CD4-positive, alpha-beta T cell treated with Interleukin-15 for 4 hours (primary cell): ENCODE data around the gene HNRNPH1.

ENCODE experiments used
- DNase-seq: peaks from one replicate; pipeline ENCODE4 v3.0.0-alpha.2; 2020; ENCODE audit warnings: low spot score

HNRNPH1 gene

GRCh38 chr5:179603308-179603707 is 20.2 kb downstream of the HNRNPH1 start:
- no peak for DNase-seq

GRCh38 chr5:179601871-179602625 is 21.4 kb downstream of the HNRNPH1 start:
- DNase-seq: no peak

GRCh38 chr5:179599973-179600372 is 23.5 kb downstream of the HNRNPH1 start:
- DNase-seq: no peak

GRCh38 chr5:179599566-179599965 is 23.9 kb downstream of the HNRNPH1 start:
- no peak for DNase-seq

- no peak for DNase-seq
Measured at GRCh38 chr5:179599100-179599499, 24.4 kb downstream of the HNRNPH1 start.

- DNase-seq: no peak
Measured at GRCh38 chr5:179596421-179596820, 27.1 kb downstream of the HNRNPH1 start.

- no peak for DNase-seq
Measured at GRCh38 chr5:179595916-179596315, 27.6 kb downstream of the HNRNPH1 start.

GRCh38 chr5:179588166-179588565 is 35.3 kb downstream of the HNRNPH1 start:
- no peak for DNase-seq

- DNase-seq: no peak
Measured at GRCh38 chr5:179585941-179586401, 37.5 kb downstream of the HNRNPH1 start.

- DNase-seq: no peak
Measured at GRCh38 chr5:179577286-179577960, 46.0 kb downstream of the HNRNPH1 start.

GRCh38 chr5:179572386-179572785 is 51.1 kb downstream of the HNRNPH1 start:
- DNase-seq: no peak

- no peak for DNase-seq
Measured at GRCh38 chr5:179568721-179569120, 54.8 kb downstream of the HNRNPH1 start.

GRCh38 chr5:179564526-179564925 is 58.9 kb downstream of the HNRNPH1 start:
- DNase-seq: no peak
